ENCODE measurements around the gene SPEN. TPM values are rescaled to one million over a fixed set of nuclear protein-coding genes. Genes with fewer than 3 reads are reported as not detected.

SPEN gene
- total and polyA plus RNA-seq, 2 experiments from 2014 or later = 24.3 to 25.9 TPM

DNA sequence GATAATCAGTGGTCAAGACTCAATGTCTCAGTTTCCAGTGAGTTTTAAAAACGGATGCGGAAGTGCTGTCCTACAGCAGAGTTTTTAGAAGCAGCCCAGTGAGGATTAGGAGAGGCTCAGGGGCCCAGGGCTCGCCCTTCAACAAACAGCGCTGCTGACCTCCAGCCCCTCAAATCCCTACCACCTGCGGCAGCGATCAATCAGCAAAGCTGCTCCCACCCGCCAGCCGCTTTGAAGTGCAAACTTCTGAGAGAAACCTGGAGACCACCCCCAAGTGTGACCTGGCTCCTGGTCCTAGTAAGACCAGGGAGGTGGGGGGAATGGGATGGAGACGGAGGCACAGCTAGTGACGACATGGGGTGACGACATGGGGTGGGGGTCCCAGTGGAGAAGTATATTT is 114.0 kb downstream of the SPEN start:
- Histone ChIP-seq H2AFZ (no peak overlapping the region), H3K4me3 (no peak overlapping the region), H3K79me2 (peaks cover 82% of the 10 kb centered on the region), H3K4me2 (no peak overlapping the region), H3K27me3 (no peaks in the 10 kb centered on the region), H3K36me3 (replicated peaks; ENCODE audit: insufficient read depth, low read depth) (no peaks in the 10 kb centered on the region), H4K20me1 (ENCODE audit: insufficient read depth, poor library complexity, severe bottlenecking) (peaks cover 14% of the 10 kb centered on the region), H3K9me3 (ENCODE audit: low read depth) (no peaks in the 10 kb centered on the region), H3K27ac (no peak overlapping the region), H3K4me1 (ENCODE audit: insufficient read depth) (peaks cover 6% of the 10 kb centered on the region), H3K9me2 (replicated peaks; ENCODE audit: insufficient read depth) (no peaks in the 10 kb centered on the region)
- WGBS (ENCODE audit: low lambda C conversion rate, missing lambda C conversion rate) = 61% methylated on average over 11 of the region's 11 CpGs
- no peak for DNase-seq (ENCODE audit: low spot score)
- TF ChIP-seq CTCF (IDR thresholded peaks at IDR 0.05; ENCODE audit: poor library complexity) = no peak
- TF ChIP-seq EZH2 (IDR thresholded peaks at IDR 0.05; ENCODE audit: borderline replicate concordance) = no peak
- no peak for TF ChIP-seq EZH2phosphoT487 (IDR thresholded peaks at IDR 0.05; ENCODE audit: low read depth, severe bottlenecking, unreplicated experiment)

- Histone ChIP-seq H3K4me1 (ENCODE audit: insufficient read depth) (peaks cover 8% of the 10 kb centered on the region), H3K4me3 (no peak overlapping the region), H3K79me2 (peaks cover 83% of the 10 kb centered on the region), H3K27me3 (no peaks in the 10 kb centered on the region), H3K27ac (no peak overlapping the region), H3K4me2 (no peak overlapping the region), H3K36me3 (replicated peaks; ENCODE audit: insufficient read depth, low read depth) (no peaks in the 10 kb centered on the region), H3K9me3 (ENCODE audit: low read depth) (no peaks in the 10 kb centered on the region), H2AFZ (no peak overlapping the region), H3K9me2 (replicated peaks; ENCODE audit: insufficient read depth) (no peaks in the 10 kb centered on the region), H4K20me1 (ENCODE audit: insufficient read depth, poor library complexity, severe bottlenecking) (peaks cover 14% of the 10 kb centered on the region)
- no peak for TF ChIP-seq CTCF (IDR thresholded peaks at IDR 0.05; ENCODE audit: poor library complexity)
- TF ChIP-seq EZH2phosphoT487 (IDR thresholded peaks at IDR 0.05; ENCODE audit: low read depth, severe bottlenecking, unreplicated experiment) = no peak
- no peak for TF ChIP-seq EZH2 (IDR thresholded peaks at IDR 0.05; ENCODE audit: borderline replicate concordance)
- 95% methylated on average over 6 of the region's 6 CpGs for WGBS (ENCODE audit: low lambda C conversion rate, missing lambda C conversion rate)
- no peak for DNase-seq (ENCODE audit: low spot score)
These were observed 114.7 kb downstream of the SPEN start for GRCh38 chr1:15962176-15962575.

- no peaks in the 10 kb centered on the region for H3K36me3 ChIP-seq (replicated peaks; ENCODE audit: insufficient read depth, low read depth)
- H3K9me3 ChIP-seq (ENCODE audit: low read depth) = no peaks in the 10 kb centered on the region
- H3K4me1 ChIP-seq (ENCODE audit: insufficient read depth) = peaks cover 8% of the 10 kb centered on the region
- H3K79me2 ChIP-seq = peaks cover 85% of the 10 kb centered on the region
- no peaks in the 10 kb centered on the region for H3K9me2 ChIP-seq (replicated peaks; ENCODE audit: insufficient read depth)
- H4K20me1 ChIP-seq (ENCODE audit: insufficient read depth, poor library complexity, severe bottlenecking) = peaks cover 18% of the 10 kb centered on the region
- TF ChIP-seq EZH2 (IDR thresholded peaks at IDR 0.05; ENCODE audit: borderline replicate concordance) = no peak
- no peak for TF ChIP-seq EZH2phosphoT487 (IDR thresholded peaks at IDR 0.05; ENCODE audit: low read depth, severe bottlenecking, unreplicated experiment)
- TF ChIP-seq CTCF (IDR thresholded peaks at IDR 0.05; ENCODE audit: poor library complexity) = no peak
- 91% methylated on average over 8 of the region's 8 CpGs for WGBS (ENCODE audit: low lambda C conversion rate, missing lambda C conversion rate)
- H3K4me3 ChIP-seq = no peak overlapping the region
- no peaks in the 10 kb centered on the region for H3K27me3 ChIP-seq
- H3K4me2 ChIP-seq = no peak overlapping the region
- no peak for DNase-seq (ENCODE audit: low spot score)
- H3K27ac ChIP-seq = no peak overlapping the region
- no peak overlapping the region for H2AFZ ChIP-seq
These were observed 115.3 kb downstream of the SPEN start for GRCh38 chr1:15962671-15963362.
